T-helper 1 cell (primary cell): ENCODE results near the gene IQSEC1.
"Not testable (repeated sequence)": the region's sequence is repeated elsewhere in the genome, so short reads cannot be mapped to it uniquely, and the experiment has no call there.

Experiments
- DNase-seq, 5 donors: peaks; one replicate each; pipeline ENCODE4 v3.0.0-alpha.2; 2012 to 2020

IQSEC1 gene

DNA sequence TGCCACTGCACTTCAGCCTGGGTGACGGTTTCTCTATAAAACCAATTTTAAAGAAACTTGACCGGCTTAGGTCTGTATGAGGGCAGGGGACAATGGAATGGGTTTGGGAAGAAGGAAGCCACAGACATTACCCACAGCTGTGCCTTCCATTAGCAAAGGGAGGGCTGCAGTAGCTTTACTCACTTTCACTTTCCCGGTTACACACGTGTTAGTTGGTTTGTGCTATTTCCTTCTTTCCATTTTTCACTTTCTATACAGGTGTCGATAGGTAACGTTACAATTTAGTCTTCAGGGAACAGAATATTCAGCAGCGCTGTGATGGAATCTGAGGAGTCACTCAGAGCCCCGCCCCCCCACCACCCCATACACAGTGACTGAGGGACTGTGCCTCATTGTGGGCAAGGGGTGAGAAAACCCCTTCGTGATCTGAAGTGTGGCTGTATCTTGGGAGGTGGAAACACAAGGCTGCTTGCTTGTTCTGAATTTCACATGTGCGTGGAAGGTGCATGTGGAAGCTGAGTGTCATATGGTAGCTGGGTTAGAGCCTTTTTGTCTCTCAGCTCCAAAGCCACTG is 187.0 kb downstream of the IQSEC1 start:
- no peak for DNase-seq

DNA sequence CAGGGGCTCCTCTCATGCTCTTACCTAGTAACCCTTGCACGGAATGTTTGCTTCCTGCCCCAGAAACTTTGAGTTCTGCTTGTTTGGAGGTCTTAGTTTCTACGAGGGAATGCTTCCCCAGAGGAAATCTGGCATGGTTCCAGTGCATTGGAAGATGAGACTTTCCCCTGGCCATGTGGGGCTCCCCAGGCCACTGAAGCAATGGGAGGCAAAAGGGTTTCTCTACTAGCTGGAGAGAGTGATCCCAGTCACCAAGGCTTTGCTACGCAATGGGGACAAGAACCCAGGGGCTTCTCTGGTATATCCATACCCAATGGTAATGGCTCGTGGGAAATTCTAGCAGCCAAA is 187.7 kb downstream of the IQSEC1 start:
- no peak for DNase-seq

DNA sequence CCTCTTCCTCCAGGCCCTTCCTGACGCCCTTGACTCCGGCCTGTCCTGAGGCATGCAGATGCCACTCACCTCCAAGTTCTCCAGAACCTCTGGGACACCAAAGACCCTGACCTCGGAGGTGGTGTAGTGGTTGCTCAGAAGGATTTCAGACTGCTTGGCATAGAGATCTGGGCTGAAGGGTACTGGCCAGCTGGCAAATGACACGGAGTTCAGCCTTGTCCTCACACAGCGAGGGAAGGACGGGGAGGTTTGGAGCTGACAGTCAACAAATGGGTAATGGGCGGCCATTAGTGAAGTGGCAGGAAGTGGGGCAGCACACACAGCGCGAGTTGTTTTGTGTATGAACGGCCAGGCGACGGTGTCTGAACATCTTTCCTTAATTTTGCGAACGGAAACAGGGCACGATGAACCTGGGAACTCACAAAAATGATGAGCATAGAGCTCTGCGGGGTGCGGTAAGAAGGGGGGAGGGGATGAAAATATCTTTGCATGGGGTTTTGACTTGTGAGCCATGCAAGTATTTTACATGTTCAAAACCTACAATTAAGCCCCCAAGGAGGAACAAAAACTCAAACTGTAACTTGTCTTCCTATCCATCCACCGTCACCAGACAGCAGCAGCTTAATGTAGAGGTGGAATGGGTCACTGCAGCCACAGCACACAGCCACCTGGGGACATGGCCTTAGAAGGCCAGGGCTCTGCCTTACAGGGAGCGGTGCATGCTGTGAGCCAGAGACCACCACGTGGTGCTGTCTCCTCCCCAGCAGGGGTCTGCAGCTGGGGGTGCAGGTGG is 188.2 kb downstream of the IQSEC1 start:
- DNase-seq, result no peak

DNA sequence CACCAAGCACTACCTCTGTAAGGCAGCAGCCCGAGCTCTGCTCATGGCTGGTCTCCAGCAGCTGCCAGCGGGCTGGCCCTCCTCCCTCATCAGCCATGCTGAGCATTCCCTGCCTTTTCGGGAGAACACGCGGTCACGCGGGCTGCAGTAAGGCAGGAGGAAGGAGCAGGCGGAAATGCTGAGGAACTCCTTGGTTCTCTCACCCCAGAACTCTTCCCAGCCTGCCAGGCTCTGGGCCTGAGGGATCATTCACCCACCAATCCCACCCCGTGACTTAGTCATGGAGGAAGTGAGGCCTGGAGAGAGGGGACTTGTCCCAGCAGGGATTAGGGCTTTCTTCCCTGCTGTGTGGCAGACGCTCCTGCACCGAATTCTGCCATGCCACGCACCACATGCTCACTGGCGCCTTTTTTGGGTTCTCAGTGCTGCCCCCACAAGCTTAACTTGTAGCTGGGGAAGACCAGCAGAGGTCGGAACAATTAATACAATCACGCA is 189.0 kb downstream of the IQSEC1 start:
- no peak for DNase-seq

DNA sequence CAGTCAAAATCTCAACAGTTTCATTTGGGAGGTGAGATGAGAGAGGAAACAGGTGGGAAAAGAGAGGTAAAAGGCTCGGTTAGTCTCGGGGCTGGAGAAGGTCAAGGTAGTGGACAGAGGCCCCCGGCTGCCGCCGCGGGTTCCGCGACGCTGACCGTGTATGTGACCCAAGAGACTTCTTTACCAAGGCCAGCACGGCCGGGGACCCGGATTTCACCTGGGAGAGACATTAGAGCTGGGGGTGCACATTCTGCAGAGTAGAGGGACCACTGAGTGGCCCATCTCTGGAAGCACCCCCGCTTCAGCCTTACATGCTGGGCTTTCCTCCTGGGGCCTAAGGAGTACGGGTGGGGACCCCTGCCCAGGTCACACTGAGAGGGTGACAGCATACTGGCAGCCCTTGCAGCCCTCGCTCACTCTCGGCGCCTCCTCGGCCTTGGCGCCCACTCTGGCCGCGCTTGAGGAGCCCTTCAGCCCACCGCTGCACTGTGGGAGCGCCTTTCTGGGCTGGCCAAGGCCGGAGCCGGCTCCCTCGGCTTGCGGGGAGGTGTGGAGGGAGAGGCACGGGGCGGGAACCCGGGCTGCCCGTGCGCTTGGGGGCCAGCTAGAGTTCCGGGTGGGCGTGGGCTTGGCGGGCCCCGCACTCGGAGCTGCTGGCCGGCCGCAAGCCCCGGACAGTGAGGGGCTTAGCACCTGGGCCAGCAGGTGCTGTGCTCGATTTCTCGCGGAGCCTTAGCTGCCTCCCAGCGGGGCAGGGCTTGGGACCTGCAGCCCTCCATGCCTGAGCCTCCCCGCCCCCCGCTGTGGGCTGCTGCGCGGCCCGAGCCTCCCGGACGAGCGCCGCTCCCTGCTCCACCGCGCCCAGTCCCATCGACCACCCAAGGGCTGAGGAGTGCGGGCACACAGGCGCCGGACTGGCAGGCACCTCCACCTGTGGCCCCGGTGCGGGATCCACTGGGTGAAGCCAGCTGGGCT is 190.6 kb downstream of the IQSEC1 start:
- DNase-seq, result no peak

DNA sequence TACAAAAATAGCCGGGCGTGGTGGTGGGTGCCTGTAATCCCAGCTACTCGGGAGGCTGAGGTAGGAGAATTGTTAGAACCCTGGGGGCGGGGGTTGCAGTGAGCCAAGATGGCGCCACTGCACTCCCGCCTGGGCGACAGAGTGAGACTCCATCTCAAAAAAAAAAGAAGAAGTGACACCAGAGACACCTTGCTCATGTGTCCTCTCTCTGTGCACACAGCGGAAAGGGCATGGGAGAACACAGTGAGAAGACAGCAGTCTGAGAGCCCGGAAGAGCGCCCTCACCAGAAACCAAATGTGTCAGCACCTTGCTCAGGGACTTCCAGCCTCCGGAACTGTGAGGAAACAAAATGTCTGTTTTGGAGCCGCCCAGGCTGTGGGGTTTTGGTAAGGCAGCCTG is 191.4 kb downstream of the IQSEC1 start:
- DNase-seq, result not testable (repeated sequence)

DNA sequence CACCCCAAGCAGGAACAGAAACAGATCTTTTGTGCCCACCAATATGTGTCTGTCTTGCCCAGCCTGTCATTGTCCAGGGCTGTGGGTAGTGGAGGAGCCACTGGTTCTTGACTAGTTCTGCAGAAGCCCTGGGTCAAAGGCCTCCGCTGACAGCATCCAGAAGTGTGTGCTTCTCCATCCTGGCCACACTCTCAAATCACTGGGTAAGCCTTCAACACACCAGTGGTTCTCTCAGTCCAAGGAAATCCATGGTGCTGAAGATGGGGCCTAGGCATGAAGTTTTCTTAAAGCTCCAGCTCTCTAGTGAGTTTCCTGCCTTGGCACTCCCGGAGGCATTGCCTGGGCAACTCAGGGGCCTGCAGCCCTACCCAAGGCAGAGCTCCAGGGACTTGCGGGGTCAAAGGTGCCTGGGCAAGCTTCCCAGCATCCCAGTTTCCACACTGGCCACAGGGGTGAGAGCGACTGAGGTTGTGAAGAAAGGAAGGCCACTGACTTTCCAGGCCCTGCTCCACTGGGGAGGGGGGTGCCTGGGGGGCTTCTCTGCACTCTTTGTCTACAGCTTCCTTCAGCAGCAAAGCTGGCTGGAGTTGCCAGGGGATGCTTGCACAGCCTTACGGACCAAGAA is 193.9 kb downstream of the IQSEC1 start:
- DNase-seq, result no peak

DNA sequence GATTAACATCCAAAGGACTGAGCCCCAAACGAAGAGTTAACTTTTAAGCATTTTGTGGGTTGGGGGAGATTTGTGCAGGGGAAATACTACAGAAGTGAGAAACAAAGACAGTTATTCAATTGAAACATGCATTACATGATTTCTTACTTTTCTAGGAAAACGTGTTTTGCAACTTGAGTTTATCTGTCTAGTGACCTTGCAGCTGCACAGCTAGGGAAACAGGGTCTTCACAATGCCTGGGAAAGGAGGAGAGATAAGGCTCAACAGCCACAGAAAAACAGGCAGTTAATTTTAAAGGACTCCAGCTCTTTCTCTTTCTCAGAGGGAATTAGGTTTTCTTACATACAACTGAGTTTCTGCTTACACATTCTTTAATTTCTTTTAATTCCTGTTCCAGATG is 194.5 kb downstream of the IQSEC1 start:
- not testable (repeated sequence) for DNase-seq

DNA sequence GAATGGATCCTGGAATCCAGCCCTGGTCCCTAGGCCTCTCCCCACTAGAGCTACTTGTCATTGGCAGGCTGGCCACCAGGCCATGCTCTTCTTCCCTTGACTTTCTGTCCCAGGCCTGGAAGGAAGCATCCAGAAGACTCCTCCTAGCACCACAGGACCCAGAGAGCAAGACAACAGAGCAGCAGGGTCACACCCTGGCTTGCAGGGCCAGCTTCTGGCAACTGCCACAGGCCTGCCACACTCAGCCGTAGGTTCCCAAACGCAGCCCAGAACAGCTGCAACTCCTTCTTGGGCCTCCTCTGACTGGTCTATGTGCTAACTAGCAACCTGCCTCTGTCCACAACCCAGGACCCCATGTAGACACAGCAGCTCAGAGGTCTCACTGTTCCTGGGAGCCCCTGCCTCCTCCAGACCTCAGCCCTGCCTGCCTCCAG is 195.1 kb downstream of the IQSEC1 start:
- DNase-seq, result no peak

DNA sequence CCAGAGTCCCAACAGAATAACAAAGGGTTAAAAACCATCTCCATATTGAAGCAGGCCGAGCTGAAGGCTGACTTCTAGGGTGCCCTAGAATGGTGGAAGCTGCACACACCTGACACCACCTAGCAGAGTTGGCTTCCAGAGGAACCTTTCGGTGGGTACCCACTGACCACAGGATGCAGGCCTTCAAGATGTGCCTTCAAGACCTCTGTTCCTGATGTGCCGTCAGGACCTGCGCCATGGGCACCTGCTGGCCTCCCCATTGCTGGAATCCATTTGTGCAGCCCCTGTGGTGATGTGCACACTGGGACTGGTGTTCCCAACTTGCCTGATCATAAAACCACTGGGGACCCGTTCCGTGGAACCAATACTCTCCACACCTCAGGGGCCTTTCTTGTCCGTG is 196.2 kb downstream of the IQSEC1 start:
- no peak for DNase-seq

DNA sequence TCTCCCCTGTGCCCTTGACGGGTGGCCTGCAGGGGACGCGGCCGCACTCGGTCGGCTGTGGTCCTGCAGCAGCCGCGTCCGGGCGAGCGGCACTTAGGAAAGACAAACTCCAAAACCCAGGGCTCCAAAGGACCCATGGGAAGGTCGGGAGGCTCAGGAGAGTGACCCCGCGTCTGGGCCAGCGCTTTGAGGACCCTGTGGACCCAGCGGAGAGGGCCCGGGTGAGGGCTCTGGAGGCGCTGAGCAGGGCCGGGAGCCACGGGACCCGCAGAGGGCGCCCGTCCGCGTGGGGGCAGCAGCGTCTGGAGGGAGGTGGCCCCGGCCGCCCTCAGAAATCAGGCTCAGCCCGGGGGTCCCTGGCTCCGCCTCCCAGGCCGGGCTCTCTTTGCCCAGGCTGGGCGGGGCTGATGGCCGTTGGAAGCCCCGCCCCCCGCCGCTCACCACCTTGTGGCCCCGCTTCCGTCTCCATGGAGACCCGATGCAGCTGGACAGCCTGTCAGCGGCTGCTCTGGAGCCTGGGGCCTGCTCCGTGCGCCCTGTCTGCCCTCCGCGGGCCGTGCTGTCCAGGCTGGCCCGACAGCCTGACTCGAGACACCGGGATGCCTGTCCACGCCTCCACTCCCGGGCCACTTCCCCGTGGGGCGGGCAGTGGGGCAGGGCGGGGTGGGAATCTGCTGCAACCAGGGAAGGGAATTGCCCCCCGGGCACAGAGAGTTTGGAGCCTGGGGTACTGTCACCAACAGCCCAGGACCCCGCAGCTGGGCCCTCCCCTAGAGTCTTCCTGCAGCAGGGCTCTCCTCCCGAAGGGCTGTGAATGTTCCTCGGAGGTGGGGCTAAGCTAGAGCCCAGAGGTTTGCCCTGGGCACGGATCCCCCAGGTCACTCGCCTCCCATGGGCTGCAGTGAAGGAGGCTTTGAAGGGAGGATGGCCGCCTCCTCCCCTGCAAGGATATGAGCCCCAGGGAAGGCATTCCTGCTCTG is 197.1 kb downstream of the IQSEC1 start:
- DNase-seq, result no peak

DNA sequence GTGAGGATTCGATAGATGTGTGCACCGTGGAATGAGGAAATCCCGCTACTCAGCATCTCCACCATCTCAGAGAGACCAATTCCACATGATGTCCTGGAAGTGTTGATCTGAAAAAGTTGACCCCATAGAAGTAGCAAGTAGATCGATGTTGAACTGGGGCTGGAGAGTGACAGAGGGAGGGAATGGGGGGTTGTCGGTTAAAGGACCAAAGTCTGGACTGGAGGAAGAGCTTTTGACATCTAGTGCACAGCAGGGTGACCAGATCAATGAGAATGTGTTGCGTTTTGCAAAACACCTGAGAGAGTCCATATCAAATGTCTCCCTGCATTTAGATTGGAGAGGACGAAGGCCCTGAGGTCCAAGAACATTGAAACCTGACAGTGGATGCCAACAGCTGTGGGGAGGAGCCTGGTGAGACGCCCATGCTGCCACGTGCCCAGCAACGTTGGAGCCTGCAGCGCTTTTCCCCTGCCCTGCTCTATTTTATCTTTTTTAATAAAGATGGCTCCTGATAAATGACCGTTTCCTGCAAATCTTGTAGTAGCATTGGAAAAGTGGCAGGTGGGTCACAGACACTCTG is 201.7 kb downstream of the IQSEC1 start:
- DNase-seq, result no peak

DNA sequence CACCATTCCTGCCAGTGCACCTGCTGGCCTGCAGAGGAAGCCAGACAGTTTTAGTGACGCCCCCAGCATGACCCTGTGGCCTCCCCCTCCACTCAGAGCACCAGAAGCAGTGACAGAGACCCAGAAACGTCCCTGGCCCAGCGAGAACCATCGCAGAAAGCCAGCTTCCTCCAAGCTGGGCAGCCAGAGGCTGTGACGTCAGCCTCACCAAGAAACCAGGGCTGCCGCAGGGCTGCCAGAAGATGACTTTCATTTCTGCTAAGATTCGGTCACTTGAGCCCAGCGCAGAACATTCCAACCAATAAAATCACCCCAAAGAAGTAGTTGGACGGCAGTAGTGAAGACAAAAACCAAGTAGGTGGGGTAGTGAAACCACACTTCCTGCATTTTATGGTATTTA is 202.3 kb downstream of the IQSEC1 start:
- DNase-seq, result peak in 1 of 5 donors; percentile 11

DNA sequence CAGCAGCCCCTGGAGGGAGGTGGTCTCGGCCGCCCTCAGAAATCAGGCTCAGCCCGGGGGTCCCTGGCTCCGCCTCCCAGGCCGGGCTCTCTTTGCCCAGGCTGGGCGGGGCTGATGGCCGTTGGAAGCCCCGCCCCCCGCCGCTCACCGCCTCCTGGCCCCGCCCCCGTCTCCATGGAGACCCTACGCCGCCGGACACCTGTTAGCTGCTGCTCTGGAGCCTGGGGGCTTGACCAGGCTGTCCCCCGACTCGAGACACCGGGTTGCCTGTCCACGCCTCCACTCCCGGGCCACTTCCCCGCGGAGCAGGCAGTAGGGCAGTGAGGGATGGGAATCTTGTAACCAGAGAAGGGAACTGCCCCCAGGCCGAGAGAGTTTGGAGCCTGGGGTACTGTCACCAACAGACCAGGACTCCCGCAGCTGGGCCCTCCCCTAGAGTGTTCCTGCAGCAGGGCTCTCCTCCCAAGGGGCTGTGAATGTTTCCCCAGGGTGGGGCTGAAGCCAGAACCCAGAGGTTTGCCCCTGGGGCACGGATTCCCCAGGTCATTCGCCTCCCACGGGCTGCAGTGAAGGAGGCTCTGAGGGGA is 204.1 kb downstream of the IQSEC1 start:
- DNase-seq, result no peak

DNA sequence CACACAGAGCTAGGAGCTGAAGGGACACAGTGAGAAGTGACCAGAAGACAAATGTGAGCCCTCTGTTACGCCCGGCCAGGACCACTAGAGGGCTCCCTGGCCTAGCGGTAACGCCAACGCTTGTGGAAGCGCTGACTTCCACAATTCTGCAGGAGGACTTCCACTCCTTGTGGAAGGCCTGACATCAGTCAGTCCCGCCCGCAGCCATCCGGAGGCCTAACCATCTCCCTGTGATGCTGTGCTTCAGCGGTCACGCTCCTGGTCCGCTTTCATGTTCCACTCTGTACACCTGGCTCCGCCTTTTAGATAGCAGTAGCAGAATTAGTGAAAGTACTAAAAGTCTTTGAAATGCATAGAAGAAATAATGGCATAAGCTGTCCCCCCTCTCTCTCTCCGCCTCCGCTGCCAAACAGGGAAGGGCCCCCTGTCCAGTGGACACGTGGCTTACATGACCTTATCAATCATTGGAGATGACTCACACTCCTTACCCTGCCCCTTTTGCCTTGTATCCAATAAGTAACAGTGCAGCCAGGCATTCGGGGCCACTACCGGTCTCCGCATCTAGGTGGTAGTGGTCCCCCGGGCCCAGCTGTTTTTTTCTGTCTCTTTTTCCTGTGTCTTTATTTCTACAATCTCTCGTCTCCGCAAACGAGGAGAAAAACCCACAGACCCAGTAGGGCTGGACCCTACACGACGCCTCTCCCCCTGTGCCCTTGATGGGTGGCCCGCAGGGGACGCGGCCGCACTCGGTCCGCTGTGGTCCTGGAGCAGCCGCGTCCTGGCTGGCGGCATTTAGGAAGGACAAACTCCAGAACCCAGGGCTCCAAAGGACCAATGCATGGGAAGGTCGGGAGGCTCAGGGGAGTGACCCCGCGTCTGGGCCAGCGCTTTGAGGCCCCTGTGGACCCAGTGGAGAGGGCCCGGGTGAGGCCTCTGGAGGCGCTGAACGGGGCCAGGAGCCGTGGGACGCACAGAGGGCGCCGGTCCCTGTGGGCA is 204.9 kb downstream of the IQSEC1 start:
- peak in 4 of 5 donors; percentile 35 to 57 (median 41) for DNase-seq

DNA sequence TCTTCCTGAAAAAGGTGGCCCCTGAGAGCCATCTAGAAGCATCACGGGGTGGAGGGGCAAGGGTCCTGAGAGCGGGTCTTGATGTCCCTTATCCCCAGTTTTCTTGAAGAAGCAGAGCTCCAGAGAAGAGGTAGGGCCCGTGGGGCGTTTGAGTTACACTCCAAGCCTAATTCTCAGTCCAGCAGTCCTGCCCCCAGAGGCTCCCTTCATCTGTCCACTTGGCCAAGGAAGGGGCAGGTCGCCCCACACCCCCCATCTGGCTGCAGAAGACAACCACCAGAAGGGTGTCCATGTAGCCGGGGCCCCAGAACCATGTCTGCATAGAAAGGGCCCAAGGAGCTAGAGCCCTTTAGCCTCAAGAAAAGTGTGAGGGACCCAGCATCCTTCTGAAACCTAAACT is 206.4 kb downstream of the IQSEC1 start:
- no peak for DNase-seq

DNA sequence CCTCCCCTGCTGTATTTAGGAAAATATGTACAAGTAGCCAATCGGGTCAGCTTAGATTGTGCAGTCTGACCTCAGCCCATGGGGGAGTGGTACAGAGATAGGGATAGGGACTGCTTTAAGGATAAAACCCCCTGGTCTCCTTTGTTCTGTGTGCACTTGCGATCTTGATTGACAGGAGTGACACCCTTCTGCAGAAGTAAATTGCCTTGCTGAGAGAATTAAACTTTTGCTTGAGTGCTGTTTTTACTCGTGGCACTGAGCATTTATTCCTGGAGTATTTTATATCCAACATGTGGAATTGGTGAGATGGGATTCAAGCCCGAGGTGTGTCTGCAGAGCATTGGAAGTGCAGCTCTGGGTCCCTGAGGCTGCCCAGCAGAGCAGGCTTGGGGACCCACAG is 208.0 kb downstream of the IQSEC1 start:
- no peak for DNase-seq

DNA sequence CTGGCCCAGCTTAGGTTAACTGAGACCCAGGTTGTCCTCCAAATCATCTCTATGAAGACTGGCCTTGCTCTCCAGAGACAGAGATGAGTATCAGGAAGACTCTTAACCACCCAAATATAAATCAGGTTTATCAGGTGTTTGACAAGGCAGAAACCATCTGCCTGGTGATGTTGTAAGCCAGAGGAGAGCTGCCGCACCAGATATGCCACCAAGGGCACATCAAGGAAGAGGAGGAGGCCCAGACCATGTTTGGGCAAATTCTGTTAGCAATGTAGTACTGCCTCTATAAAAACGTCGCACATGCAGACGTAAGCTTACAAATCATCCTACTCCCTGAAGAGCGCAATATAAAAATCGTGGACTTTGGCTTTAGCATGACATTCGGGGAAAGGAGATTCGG is 210.8 kb downstream of the IQSEC1 start:
- no peak for DNase-seq

DNA sequence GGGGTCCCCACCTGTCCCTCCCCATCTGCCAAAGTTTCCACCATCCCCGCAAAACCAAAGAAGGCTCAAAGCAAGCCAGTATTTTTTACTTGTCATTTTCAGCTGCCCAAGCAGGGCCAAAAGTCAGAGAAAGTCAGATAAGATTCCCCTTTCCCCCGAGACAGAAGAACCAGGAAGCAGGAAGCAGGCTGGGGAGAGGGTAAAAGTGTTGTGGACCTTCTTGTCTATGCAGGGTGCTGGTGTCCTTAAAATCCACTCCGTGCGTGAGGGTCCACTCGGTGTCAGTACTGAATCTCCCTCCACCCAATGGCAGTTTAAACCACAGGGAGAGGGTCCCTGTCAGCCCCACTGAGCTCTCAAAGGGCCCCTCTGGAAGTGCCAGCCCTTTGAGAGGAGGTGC is 211.6 kb downstream of the IQSEC1 start:
- no peak for DNase-seq

DNA sequence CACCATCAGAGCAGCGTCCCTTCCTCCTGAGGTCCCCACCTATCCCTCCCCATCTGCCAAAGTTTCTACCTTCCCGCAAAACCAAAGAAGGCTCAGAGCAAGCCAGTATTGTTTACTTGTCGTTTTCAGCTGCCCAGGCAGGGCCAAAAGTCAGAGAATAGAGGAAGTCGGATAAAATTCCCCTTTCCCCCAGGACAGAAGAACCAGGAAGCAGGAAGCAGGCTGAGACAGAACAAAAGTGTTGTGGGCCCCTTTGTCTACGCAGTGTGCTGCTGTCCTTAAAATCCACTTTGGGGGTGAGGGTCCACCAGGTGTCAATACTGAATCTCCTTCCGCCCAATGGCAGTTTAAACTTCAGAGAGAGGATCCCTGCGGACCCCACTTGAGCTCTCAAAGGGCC is 213.4 kb downstream of the IQSEC1 start:
- DNase-seq, result no peak
